GM10266 (cell line): ENCODE data around the gene PARD3.

Experiments
- DNase-seq: peaks from one replicate; pipeline ENCODE4 v3.0.0; 2012; ENCODE audit errors: extremely low spot score
- TF ChIP-seq, protein P1 (sequence below): IDR thresholded peaks from 2 replicates; pipeline ENCODE4 v1.5.1; 2012; ENCODE audit warnings: mild to moderate bottlenecking, low read depth; ENCODE audit not compliant: control insufficient read depth, insufficient read depth; ENCODE audit errors: missing control alignments

The PARD3 gene

DNA sequence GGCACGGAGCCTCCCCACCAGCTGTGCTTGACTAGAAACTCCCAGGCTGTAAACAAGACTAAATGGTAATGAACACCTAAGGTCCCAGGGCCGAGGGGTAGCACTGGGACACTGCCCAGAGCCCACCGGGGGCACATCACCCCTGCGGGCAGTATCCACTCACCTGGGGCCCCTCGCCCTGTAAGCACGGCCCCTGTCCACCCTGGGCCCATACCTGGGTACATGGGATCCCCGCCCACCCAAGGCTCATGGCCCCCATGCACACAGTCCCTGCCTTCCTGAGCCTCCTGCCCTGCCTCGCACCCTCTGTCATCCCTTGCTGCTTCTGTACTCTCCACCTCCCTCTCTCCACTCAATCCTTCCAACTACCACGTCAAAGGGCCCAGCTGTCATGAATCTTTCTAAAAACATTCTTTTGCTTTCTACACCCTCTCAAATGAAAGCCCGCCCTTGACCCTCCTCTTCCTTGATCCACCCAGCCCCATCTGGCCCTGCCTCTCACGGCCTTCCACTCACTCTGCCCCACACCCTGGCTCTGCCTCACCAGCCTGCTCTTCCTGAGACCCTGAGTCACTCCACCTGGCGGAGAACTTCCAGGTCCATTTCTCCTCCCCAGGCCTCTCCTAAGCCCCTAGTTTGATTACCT lies 173.1 kb downstream of the PARD3 start:
- TF ChIP-seq, protein P1, sequence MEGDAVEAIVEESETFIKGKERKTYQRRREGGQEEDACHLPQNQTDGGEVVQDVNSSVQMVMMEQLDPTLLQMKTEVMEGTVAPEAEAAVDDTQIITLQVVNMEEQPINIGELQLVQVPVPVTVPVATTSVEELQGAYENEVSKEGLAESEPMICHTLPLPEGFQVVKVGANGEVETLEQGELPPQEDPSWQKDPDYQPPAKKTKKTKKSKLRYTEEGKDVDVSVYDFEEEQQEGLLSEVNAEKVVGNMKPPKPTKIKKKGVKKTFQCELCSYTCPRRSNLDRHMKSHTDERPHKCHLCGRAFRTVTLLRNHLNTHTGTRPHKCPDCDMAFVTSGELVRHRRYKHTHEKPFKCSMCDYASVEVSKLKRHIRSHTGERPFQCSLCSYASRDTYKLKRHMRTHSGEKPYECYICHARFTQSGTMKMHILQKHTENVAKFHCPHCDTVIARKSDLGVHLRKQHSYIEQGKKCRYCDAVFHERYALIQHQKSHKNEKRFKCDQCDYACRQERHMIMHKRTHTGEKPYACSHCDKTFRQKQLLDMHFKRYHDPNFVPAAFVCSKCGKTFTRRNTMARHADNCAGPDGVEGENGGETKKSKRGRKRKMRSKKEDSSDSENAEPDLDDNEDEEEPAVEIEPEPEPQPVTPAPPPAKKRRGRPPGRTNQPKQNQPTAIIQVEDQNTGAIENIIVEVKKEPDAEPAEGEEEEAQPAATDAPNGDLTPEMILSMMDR, result no peak
- no peak for DNase-seq

DNA sequence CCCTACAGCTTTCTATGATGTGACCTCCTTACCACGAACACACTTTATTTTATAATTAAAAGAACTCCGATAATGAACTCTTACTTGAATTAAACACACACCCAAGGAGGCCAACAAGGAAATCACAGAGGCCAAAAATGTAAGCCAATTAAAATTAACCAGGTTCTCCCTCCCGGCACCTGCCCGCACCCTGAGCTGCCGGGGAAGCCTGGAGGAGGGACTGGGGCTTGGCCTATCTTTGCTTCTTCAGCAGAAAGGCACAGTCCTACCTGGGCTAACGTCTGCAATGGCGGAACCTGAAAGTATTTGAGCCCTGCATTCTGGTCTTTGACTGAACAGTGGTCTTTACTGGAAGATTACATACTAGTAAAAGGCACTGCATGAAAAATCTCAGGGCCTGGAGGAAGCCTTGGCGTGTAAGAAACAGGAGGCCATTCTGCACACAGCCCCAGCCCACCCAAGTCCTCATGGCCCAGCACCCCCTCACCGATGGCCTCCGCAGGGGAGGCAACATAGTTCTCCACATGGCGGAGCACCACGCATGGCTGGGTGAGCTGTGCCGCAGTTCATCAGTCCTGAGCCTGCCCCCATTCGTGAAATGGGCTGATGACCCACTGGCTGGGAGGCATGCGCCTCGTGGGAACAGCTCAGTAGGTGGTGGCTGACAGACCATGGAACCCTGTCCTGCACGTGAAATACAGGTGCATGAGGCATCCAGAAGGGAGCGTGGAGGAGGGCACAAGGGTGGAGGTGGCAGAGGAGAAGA lies 173.8 kb downstream of the PARD3 start:
- TF ChIP-seq, protein P1, result no peak
- no peak for DNase-seq

DNA sequence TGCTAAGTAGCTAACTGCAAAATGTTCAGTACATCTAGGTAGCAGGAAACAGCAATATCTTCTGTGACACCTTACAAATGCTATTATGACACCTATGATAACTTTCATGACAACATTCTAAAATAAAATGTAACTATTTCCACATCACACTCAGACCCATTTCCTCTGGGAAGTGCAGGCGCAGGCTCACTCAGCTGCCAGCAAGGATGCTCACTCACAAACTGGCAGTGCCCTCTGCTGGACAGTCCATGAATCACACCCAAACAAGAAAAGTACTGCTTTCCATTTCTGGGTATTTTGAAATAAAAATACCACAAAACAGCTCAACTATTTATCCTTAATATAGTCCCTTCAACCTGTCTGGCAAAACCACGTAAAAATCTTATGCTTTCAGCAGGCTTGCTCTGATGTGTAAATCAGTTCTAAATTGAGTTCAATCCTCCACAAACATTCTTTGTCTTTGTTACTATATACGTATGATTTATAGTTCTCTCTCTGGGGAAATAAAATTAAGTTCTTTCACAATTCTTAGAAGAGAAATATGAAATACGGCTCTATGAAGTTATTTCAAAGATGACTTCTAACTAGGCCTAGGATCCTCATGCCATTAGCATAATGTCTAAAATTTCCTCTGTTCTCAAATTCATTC lies 176.6 kb downstream of the PARD3 start:
- TF ChIP-seq, protein P1, result peak; percentile 86
- DNase-seq, result peak; percentile 27

DNA sequence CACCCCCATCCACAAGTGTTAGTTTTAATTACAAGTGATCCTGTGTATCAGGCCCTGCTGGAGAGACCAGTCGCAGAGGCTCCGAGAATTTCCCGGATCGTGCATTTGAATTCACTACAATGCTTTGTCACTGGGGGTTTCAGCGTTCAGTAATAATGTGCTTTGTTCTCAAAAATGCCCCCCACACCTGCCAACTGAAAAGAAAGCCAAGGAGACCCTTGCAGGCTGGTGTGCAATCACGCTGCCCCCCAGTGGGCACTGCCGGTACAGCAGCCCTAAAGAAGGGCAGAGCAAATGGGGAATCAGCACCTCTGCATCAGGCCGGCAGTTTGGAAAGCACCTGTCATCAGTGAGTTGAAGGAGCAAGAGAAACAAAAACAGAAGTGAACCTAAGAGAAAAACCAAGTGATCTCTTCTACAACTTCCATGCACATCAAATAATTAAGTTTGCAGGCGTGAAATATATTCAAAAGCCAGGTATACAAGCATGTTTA lies 177.6 kb downstream of the PARD3 start:
- DNase-seq, result peak; percentile 61

DNA sequence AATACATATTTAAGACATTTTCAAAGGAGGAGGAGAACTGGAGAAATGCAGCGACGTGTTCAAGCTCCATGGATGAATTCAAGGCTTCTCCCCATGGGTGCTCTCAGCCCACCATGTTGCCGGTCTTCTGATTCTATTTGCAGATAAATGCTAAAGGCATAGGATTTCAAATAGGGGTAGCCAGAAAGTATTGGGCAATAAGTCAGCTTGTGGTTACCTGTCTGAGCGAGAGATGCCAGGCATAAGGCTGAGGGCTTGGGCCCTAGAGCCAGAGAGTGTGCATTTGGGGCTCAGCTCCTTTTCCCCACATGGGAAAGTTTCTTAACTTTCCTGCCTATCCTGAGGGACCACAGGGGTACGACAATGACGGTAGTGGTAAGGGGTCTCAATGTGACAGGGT lies 180.0 kb downstream of the PARD3 start:
- DNase-seq, result no peak
- TF ChIP-seq, protein P1, result no peak

More for the DNA sequence above, 177.6 kb downstream of the PARD3 start:
- TF ChIP-seq, protein P1, result peak; percentile 99

- TF ChIP-seq, protein P1, result no peak
- no peak for DNase-seq
Measured at GRCh38 chr10:34633374-34633773, 181.7 kb downstream of the PARD3 start.
